ENCODE measurements around the gene JUND. TPM values are rescaled to one million over a fixed set of nuclear protein-coding genes. Genes with fewer than 3 reads are reported as not detected.

Gene JUND
- total RNA-seq = 100 to 1,000 TPM; 339 to 357 TPM

GRCh38 chr19:18281082-18282020 lies at the start of gene JUND:
TSS of gene JUND (minus strand) at chr19:18281622. CDS start at chr19:18281484, 138 bp downstream.
- CTCF ChIA-PET = interaction anchor here (1.3 to 8.0 kb wide), 9 partner anchors 10 to 77 kb away, joined by 4 to 155 read pairs (median 30); partner anchors contain the start of genes LSM4, PGPEP1 and RAB3A
- POLR2A ChIA-PET = interaction anchor here (0.5 to 6.6 kb wide), 24 partner anchors 10 to 763 kb away, joined by 3 to 281 read pairs (median 5); partner anchors contain the start of genes LSM4, MPV17L2, PGPEP1 and RAB3A

DNA sequence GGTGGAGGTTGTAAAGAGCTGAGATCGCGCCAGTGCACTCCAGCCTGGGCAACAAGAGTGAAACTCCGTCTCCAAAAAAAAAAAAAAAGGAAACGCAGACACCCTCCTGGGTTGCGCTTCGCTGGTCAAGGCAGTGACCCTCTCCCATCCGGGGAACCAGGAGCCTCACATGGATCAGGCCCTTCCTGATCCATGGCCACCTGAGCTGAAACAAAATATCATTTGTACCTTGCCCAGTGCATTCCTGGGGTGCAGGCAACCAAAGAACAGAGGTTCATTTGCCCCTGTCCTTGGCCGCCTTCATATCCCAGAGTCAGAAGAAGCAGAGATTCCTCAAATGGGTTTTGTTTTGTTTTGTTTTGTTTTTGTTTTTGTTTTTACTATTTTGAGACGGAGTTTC lies 49.4 kb upstream of the JUND start:
- POLR2A ChIA-PET = no interaction called here
- CTCF ChIA-PET = interaction anchor here (0.7 to 8.4 kb wide), 2 partner anchors 52 to 58 kb away, joined by 5 to 148 read pairs; partner anchors contain the start of gene JUND

- CTCF ChIA-PET = interaction anchor here (0.6 to 8.4 kb wide), 23 partner anchors 9 to 458 kb away, joined by 3 to 148 read pairs (median 4); partner anchors contain the start of genes IQCN and JUND
- POLR2A ChIA-PET = interaction anchor here (1.0 to 2.1 kb wide), 3 partner anchors 25 to 52 kb away, joined by 3 to 33 read pairs (median 3); partner anchors contain the start of gene JUND
Observed at GRCh38 chr19:18329035-18329376, 47.6 kb upstream of the JUND start.

- CTCF ChIA-PET = interaction anchor here (0.6 to 8.4 kb wide), 26 partner anchors 9 to 458 kb away, joined by 3 to 148 read pairs (median 4); partner anchors contain the start of genes IQCN and JUND
Observed at GRCh38 chr19:18328340-18329034, 47.1 kb upstream of the JUND start.

GRCh38 chr19:18326772-18327171 lies 45.4 kb upstream of the JUND start:
- ChIA-PET CTCF (interaction anchor here (0.7 to 8.4 kb wide), 4 partner anchors 10 to 54 kb away, joined by 3 to 148 read pairs (median 3); partner anchors contain the start of gene JUND), POLR2A (interaction anchor here (1.0 kb wide), 1 partner anchor 57 kb away, joined by 4 read pairs; no protein-coding TSS in a partner anchor)

More at GRCh38 chr19:18328340-18329034, 47.1 kb upstream of the JUND start:
- POLR2A ChIA-PET = interaction anchor here (1.0 to 2.1 kb wide), 3 partner anchors 24 to 51 kb away, joined by 3 to 33 read pairs (median 3); partner anchors contain the start of gene JUND

DNA sequence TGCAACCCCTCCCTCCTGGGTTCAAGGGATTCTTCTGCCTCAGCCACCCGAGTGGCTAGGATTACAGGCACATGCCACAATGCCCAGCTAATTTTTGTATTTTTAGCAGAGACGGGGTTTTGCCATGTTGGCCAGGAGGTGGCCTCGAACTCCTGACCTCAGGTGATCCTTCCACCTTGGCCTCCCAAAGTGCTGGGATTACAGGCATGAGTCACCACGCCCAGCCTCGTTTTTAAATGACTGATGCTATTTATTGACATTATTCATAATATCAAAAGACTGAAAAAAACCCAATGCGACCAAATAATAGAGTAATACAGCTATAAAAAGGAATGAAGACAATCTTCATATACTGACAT lies 42.9 kb upstream of the JUND start:
- CTCF ChIA-PET = interaction anchor here (1.0 to 8.4 kb wide), 4 partner anchors 15 to 86 kb away, joined by 3 to 148 read pairs (median 4); partner anchors contain the start of gene JUND
- POLR2A ChIA-PET = interaction anchor here (2.1 kb wide), 1 partner anchor 43 kb away, joined by 9 read pairs; the partner anchor contains the start of gene JUND

- CTCF ChIA-PET = interaction anchor here (1.0 to 11.0 kb wide), 9 partner anchors 10 to 131 kb away, joined by 3 to 155 read pairs (median 5); partner anchors contain the start of gene JUND
- POLR2A ChIA-PET = interaction anchor here (0.7 to 3.7 kb wide), 6 partner anchors 16 to 117 kb away, joined by 3 to 87 read pairs (median 10); partner anchors contain the start of gene JUND
Observed at GRCh38 chr19:18322759-18323460, 41.5 kb upstream of the JUND start, which contains the start of gene LSM4. TSS of gene LSM4 (minus strand) at chr19:18323076. CDS start at chr19:18323020, 56 bp downstream.

- CTCF ChIA-PET = interaction anchor here (0.5 to 11.0 kb wide), 14 partner anchors 10 to 130 kb away, joined by 3 to 155 read pairs (median 5); partner anchors contain the start of gene JUND
- POLR2A ChIA-PET = interaction anchor here (0.6 to 3.7 kb wide), 8 partner anchors 10 to 177 kb away, joined by 4 to 87 read pairs (median 8); partner anchors contain the start of gene JUND
Observed at GRCh38 chr19:18322318-18322758, 40.9 kb upstream of the JUND start.

DNA sequence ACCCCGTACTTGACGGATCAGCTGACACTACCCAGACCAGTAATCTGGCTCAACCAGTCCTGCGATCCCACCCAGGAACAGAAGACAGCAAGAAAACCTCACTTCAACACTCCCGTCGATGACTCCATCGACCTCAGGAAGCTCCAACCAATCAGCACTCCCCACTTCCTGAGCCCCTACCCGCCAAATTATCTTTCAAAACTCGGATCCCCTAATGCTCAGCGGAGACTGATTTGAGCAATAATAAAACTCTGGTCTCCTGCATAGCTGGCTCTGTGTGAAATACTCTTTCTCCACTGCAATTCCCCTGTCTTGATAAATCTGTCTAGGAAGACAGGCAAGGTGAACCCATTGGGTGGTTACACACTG lies 40.3 kb upstream of the JUND start:
- POLR2A ChIA-PET = interaction anchor here (0.6 to 3.7 kb wide), 8 partner anchors 9 to 178 kb away, joined by 4 to 87 read pairs (median 8); partner anchors contain the start of gene JUND
- CTCF ChIA-PET = interaction anchor here (0.5 to 11.0 kb wide), 14 partner anchors 9 to 113 kb away, joined by 3 to 155 read pairs (median 5); partner anchors contain the start of gene JUND

DNA sequence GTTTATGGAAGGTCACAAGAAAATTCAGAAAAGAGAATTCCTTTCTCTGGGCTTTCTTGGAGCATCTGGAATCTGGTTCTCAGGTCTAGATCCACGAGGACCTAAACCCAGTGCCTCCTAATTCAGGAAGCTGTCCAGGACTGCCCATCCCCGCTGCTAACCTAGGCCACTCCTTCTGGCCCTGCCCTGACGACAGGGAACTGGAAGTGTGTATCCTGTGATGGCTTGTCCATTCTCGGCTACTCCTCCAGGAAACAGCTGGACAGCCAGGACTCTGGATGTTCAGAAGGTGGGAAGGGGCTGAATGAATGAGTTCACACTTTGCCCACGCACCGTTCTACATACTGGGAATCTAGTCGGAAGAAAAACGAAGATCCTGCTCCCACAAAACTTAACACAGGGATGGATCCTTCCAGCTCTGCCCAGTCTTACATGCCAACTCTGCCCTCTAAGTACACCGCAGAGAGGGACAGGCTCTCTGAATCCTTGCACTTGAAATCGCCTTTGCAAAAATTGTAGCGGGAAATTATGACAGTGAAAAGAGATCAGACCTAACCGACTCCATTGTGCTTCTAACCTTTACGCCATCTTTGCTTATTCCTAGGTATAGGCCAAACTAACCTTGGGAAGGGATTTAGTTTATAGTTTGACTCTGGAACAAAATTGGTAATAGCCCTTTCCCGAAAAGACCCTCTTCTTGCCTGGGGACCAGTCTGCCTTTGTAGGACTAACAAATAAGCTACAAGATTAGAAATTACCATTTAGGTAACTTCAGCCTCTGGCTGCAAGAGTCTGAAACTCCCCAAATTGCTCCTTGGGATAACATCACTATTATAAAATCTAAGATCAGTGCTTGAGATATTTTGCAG lies 39.7 kb upstream of the JUND start:
- POLR2A ChIA-PET = interaction anchor here (1.2 to 3.7 kb wide), 6 partner anchors 9 to 116 kb away, joined by 5 to 87 read pairs (median 14); partner anchors contain the start of gene JUND
- CTCF ChIA-PET = interaction anchor here (0.8 to 11.0 kb wide), 10 partner anchors 7 to 88 kb away, joined by 3 to 155 read pairs (median 4); partner anchors contain the start of gene JUND

DNA sequence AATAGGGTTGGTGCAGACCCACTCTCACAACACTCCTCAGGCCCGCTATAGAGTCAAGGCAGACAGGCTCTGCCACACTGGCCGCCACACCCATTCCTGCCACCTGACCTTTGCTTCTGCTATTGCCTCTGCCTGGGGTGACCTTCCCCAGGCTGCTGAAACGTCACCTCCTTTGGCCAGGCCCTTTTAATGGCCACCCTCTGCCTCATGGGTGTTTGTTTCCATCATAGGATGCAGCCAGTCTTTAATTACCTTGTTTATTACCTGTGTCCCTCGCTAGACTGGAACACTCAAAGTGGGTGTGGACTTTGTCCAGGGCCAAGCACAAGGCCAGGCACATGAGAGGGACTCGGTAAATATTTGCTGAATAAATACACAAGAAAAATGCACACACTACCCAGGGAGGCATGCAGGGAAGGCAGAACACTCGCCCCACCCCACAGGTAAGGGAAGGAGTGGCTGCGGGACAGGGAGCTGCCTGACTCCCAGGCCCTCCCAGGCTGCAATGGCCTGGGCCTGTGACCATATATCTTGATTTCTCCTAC lies 38.2 kb upstream of the JUND start:
- POLR2A ChIA-PET = interaction anchor here (2.1 to 3.7 kb wide), 3 partner anchors 7 to 40 kb away, joined by 8 to 87 read pairs (median 11); partner anchors contain the start of gene JUND
- CTCF ChIA-PET = interaction anchor here (0.7 to 11.0 kb wide), 6 partner anchors 9 to 41 kb away, joined by 3 to 155 read pairs (median 11); partner anchors contain the start of gene JUND

DNA sequence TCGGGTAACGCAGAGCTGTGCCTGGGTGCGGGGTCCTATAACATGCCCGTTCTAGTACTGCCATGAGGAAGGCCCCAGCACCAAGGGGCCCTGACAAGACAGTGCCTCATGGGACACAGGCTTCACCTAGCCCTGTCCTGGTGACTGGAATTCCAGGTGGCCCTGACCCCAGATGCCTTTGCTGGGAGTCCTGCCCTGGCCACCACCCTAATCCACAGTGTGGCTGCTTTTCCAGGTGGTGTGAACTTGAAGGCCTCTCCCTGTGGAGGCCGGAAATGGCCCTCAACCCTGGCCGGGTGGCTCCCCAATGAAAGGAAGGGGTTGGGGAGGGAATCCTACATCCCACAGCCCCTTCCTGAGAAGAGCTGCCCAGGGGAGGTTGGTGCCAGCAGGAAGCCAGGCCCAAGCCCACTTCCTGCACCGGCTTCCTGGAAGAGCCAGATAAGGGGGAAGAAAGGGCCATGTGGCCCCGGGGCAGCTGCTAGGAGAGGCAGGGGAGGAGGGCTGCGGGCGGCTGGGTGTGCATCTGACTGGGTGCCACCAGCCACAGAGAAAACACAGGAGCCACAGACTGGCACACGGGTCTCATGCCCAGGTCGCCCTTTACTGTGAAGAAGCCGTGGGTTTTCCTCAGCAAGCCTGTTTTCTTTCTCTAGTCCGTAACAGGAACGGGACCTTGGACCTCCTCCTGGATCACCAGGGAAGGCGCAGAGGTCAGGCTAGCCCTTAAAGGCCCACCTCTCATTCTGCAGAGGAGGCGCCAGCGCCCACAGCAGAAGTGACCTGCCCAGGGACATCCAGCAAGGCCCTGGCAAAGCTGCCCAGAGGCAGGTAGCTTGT lies 36.8 kb upstream of the JUND start:
- CTCF ChIA-PET = interaction anchor here (0.6 to 11.0 kb wide), 7 partner anchors 8 to 284 kb away, joined by 3 to 155 read pairs (median 7); partner anchors contain the start of gene JUND

DNA sequence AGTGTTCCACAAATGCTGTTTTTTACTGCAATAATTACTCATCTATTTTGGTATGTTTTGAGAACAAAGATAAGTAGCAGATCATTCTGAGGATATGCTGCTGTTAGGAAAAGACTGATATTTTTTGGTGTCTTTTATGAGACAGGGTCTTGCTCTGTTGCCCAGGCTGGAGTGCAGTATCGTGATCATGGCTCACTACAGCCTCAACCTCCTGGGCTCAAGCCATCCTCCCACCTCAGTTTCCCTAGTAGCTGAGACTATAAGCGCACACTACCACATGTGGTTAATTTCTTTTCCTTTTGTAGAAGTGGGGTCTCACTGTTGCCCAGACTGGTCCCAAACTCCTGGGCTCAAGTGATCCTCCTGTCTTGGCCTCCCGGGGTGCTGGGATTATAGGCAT lies 32.0 kb upstream of the JUND start:
- POLR2A ChIA-PET = interaction anchor here (2.4 kb wide), 1 partner anchor 8 kb away, joined by 11 read pairs; no protein-coding TSS in a partner anchor
- CTCF ChIA-PET = interaction anchor here (1.5 to 11.0 kb wide), 3 partner anchors 9 to 35 kb away, joined by 3 to 155 read pairs (median 5); partner anchors contain the start of gene JUND

More for the DNA sequence above, 36.8 kb upstream of the JUND start:
- POLR2A ChIA-PET = interaction anchor here (0.5 to 2.9 kb wide), 7 partner anchors 14 to 610 kb away, joined by 3 to 32 read pairs (median 5); partner anchors contain the start of gene JUND

- POLR2A ChIA-PET = interaction anchor here (2.4 kb wide), 1 partner anchor 9 kb away, joined by 11 read pairs; no protein-coding TSS in a partner anchor
- CTCF ChIA-PET = interaction anchor here (0.6 to 6.0 kb wide), 5 partner anchors 10 to 171 kb away, joined by 3 to 38 read pairs (median 4); no protein-coding TSS in a partner anchor
Observed at GRCh38 chr19:18312092-18312534, 30.7 kb upstream of the JUND start.

Measured in activated CD8-positive, alpha-beta memory T cell treated with anti-CD3 and anti-CD28 coated beads for 36 hours (primary cell).